ENCODE measurements around the gene DRD3.

Gene DRD3

GRCh38 chr3:114175204-114175987, 3.5 kb downstream of the DRD3 start:
- Histone ChIP-seq H4K20me1 (ENCODE audit: insufficient read depth) (no peaks in the 10 kb centered on the region), H3K4me2 (no peak overlapping the region), H3K36me3 (ENCODE audit: insufficient read depth) (no peaks in the 10 kb centered on the region), H3K27me3 (ENCODE audit: insufficient read depth, low read depth) (no peaks in the 10 kb centered on the region), H2AFZ (ENCODE audit: low read depth) (no peak overlapping the region), H3K79me2 (ENCODE audit: insufficient read depth, low read depth) (no peaks in the 10 kb centered on the region), H3K4me3 (IDR thresholded peaks at IDR 0.05; ENCODE audit: insufficient read depth, low read depth, low read length) (no peak overlapping the region), H3K9ac (no peak overlapping the region), H3K27ac (no peak overlapping the region), H3K4me1 (ENCODE audit: low read depth, poor library complexity, severe bottlenecking) (no peaks in the 10 kb centered on the region)
- TF ChIP-seq CTCF (conservative IDR thresholded peaks at IDR 0.05; ENCODE audit: low read depth, low read length), result no peak

GRCh38 chr3:114171677-114172076, 7.2 kb downstream of the DRD3 start:
- H2AFZ ChIP-seq (ENCODE audit: low read depth), result no peak overlapping the region
- H3K36me3 ChIP-seq (ENCODE audit: insufficient read depth), result no peaks in the 10 kb centered on the region
- no peaks in the 10 kb centered on the region for H3K4me1 ChIP-seq (ENCODE audit: low read depth, poor library complexity, severe bottlenecking)
- no peak overlapping the region for H3K4me3 ChIP-seq (IDR thresholded peaks at IDR 0.05; ENCODE audit: insufficient read depth, low read depth, low read length)
- no peaks in the 10 kb centered on the region for H4K20me1 ChIP-seq (ENCODE audit: insufficient read depth)
- H3K9ac ChIP-seq, result no peak overlapping the region
- no peak for TF ChIP-seq CTCF (conservative IDR thresholded peaks at IDR 0.05; ENCODE audit: low read depth, low read length)
- H3K4me2 ChIP-seq, result no peak overlapping the region
- no peaks in the 10 kb centered on the region for H3K79me2 ChIP-seq (ENCODE audit: insufficient read depth, low read depth)
- H3K27ac ChIP-seq, result no peak overlapping the region
- H3K27me3 ChIP-seq (ENCODE audit: insufficient read depth, low read depth), result no peaks in the 10 kb centered on the region

- no peak overlapping the region for H3K4me3 ChIP-seq (IDR thresholded peaks at IDR 0.05; ENCODE audit: insufficient read depth, low read depth, low read length)
- no peaks in the 10 kb centered on the region for H3K79me2 ChIP-seq (ENCODE audit: insufficient read depth, low read depth)
- H3K27me3 ChIP-seq (ENCODE audit: insufficient read depth, low read depth), result no peaks in the 10 kb centered on the region
- no peaks in the 10 kb centered on the region for H4K20me1 ChIP-seq (ENCODE audit: insufficient read depth)
- no peaks in the 10 kb centered on the region for H3K36me3 ChIP-seq (ENCODE audit: insufficient read depth)
- H3K27ac ChIP-seq, result no peak overlapping the region
- TF ChIP-seq CTCF (conservative IDR thresholded peaks at IDR 0.05; ENCODE audit: low read depth, low read length), result no peak
- H3K9ac ChIP-seq, result no peak overlapping the region
- H2AFZ ChIP-seq (ENCODE audit: low read depth), result no peak overlapping the region
- H3K4me2 ChIP-seq, result no peak overlapping the region
- H3K4me1 ChIP-seq (ENCODE audit: low read depth, poor library complexity, severe bottlenecking), result no peaks in the 10 kb centered on the region
Observed at GRCh38 chr3:114168150-114168549, 10.7 kb downstream of the DRD3 start.

GRCh38 chr3:114157321-114157720, 21.5 kb downstream of the DRD3 start:
- no peaks in the 10 kb centered on the region for H3K27me3 ChIP-seq (ENCODE audit: insufficient read depth, low read depth)
- no peaks in the 10 kb centered on the region for H3K79me2 ChIP-seq (ENCODE audit: insufficient read depth, low read depth)
- no peak overlapping the region for H3K4me3 ChIP-seq (IDR thresholded peaks at IDR 0.05; ENCODE audit: insufficient read depth, low read depth, low read length)
- H3K4me2 ChIP-seq, result no peak overlapping the region
- no peaks in the 10 kb centered on the region for H3K36me3 ChIP-seq (ENCODE audit: insufficient read depth)
- H4K20me1 ChIP-seq (ENCODE audit: insufficient read depth), result no peaks in the 10 kb centered on the region
- H3K9ac ChIP-seq, result no peak overlapping the region
- H2AFZ ChIP-seq (ENCODE audit: low read depth), result no peak overlapping the region
- H3K4me1 ChIP-seq (ENCODE audit: low read depth, poor library complexity, severe bottlenecking), result no peaks in the 10 kb centered on the region
- H3K27ac ChIP-seq, result no peak overlapping the region
- no peak for TF ChIP-seq CTCF (conservative IDR thresholded peaks at IDR 0.05; ENCODE audit: low read depth, low read length)

Data from KMS-11 (cell line).